AG09309 (cell line): ENCODE data around the gene P2RX5.

ENCODE experiments used
- DNase-seq: peaks from one replicate; pipeline ENCODE4 v3.0.0-alpha.2; 2010; ENCODE audit warnings: low read depth
- H3K4me3 ChIP-seq: 2 replicates; pipeline ENCODE4 v1.5.1; 2011; ENCODE audit warnings: mild to moderate bottlenecking, low read depth, low read length, moderate library complexity; ENCODE audit not compliant: control insufficient read depth
- CTCF ChIP-seq: IDR thresholded peaks from 2 replicates; pipeline ENCODE4 v1.5.1; 2011; ENCODE audit warnings: mild to moderate bottlenecking, low read depth, low read length, inconsistent platforms; ENCODE audit not compliant: insufficient read depth, control insufficient read depth; ENCODE audit errors: missing control alignments

The P2RX5 gene

GRCh38 chr17:3698139-3698538 is 2.2 kb upstream of the P2RX5 start:
- no peak overlapping the region for H3K4me3 ChIP-seq
- DNase-seq, result no peak
- no peak for TF ChIP-seq CTCF

- no peak for DNase-seq
- no peak for TF ChIP-seq CTCF
- no peak overlapping the region for H3K4me3 ChIP-seq
These were observed 1.1 kb upstream of the P2RX5 start for GRCh38 chr17:3697103-3697476.

GRCh38 chr17:3695129-3695722 is 729 bp downstream of the P2RX5 start:
- no peak for DNase-seq
- peak overlapping the region; percentile 56 for H3K4me3 ChIP-seq
- no peak for TF ChIP-seq CTCF

- no peak for DNase-seq
- H3K4me3 ChIP-seq, result no peak overlapping the region
- no peak for TF ChIP-seq CTCF
These were observed 2.1 kb downstream of the P2RX5 start for GRCh38 chr17:3693829-3694231.

- H3K4me3 ChIP-seq, result no peak overlapping the region
- TF ChIP-seq CTCF, result no peak
- DNase-seq, result no peak
These were observed 2.8 kb downstream of the P2RX5 start for GRCh38 chr17:3693141-3693540.

GRCh38 chr17:3692346-3692745 is 3.6 kb downstream of the P2RX5 start:
- H3K4me3 ChIP-seq, result no peak overlapping the region
- no peak for DNase-seq
- no peak for TF ChIP-seq CTCF

GRCh38 chr17:3691617-3692067 is 4.3 kb downstream of the P2RX5 start:
- DNase-seq, result no peak
- TF ChIP-seq CTCF, result no peak
- no peak overlapping the region for H3K4me3 ChIP-seq
